Progenitor cell of endocrine pancreas (in vitro differentiated cells): ENCODE results near the gene DDX10. TPM values are rescaled to one million over a fixed set of nuclear protein-coding genes. Genes with fewer than 3 reads are reported as not detected.

Experiments used
- DNase-seq: peaks from one replicate; pipeline ENCODE4 v3.0.0; 2021; ENCODE audit warnings: low spot score; ENCODE audit not compliant: unreplicated experiment
- H3K27ac Mint-ChIP-seq: 2 replicates; pipeline ENCODE4 v1.8.0; 2021; ENCODE audit warnings: mild to moderate bottlenecking, moderate library complexity, mixed read lengths
- H3K27me3 Mint-ChIP-seq: 2 replicates; pipeline ENCODE4 v1.8.0; 2021; ENCODE audit warnings: mixed read lengths
- H3K36me3 Mint-ChIP-seq: 2 replicates; pipeline ENCODE4 v1.8.0; 2022; ENCODE audit warnings: mixed read lengths; ENCODE audit not compliant: insufficient read depth
- H3K4me1 Mint-ChIP-seq: 2 replicates; pipeline ENCODE4 v1.8.0; 2021; ENCODE audit warnings: low read depth, mixed read lengths
- H3K4me3 Mint-ChIP-seq: 2 replicates; pipeline ENCODE4 v1.8.0; 2021; ENCODE audit warnings: low read depth, mild to moderate bottlenecking, moderate library complexity, mixed read lengths
- H3K9me3 Mint-ChIP-seq: 2 replicates; pipeline ENCODE4 v1.8.0; 2021; ENCODE audit warnings: low read depth, mixed read lengths
- total RNA-seq: library from RNA; stranded (reverse); gene quantifications from 2 replicates; pipeline ENCODE4 v1.2.1, GENCODE V29; 2021
- TF ChIP-seq, protein P1 (sequence below): fragments of 200-600 bp; sonication (generic); IDR thresholded peaks from one replicate; pipeline ENCODE4 v1.5.0; 2021; ENCODE audit warnings: antibody characterized with exemption, mild to moderate bottlenecking; ENCODE audit not compliant: unreplicated experiment

Gene DDX10
- total RNA-seq, 1 donor from 2014 or later, result 31.9 TPM

DNA sequence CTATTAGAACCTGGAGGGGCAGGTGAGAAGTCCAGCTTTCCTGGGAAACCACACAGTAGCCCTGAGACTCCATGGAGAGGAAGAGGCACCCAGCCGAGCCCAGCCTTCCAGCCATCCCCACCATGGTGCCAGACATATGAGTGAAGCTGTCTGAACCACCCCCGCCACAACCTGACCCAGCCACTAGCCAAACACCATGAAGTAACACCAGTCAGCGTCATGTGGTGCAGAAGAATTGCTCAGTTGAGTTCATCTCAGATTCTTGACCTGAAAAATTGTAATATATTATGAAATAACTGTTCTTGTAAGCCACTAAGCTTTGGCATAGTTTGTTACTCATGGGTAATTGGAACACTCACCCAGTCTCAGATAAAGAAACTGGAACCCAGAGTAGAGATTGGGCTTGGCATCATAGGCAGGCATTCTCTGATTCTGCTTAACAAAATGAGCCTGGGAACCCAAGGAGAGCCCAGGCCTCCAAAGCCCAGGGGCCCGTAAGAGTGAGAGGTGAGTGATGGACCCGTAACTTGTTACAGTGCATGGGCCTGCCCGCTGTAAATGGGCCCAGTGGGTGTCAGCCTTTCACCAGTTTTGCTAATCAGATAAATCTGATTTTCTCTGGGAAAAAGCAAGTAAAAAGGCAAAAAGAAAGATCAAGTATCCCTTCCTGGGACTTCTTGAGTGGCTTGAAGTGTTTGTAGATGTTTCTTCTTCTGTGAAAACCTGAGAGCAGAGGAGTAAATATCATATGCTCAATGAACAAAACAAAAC lies 305.5 kb downstream of the DDX10 start:
- Mint-ChIP-seq H3K36me3 (no peaks in the 10 kb centered on the region), H3K4me3 (no peak overlapping the region), H3K27ac (no peak overlapping the region), H3K27me3 (peaks cover 16% of the 10 kb centered on the region), H3K4me1 (peaks cover 2% of the 10 kb centered on the region), H3K9me3 (no peaks in the 10 kb centered on the region)
- TF ChIP-seq, protein P1, sequence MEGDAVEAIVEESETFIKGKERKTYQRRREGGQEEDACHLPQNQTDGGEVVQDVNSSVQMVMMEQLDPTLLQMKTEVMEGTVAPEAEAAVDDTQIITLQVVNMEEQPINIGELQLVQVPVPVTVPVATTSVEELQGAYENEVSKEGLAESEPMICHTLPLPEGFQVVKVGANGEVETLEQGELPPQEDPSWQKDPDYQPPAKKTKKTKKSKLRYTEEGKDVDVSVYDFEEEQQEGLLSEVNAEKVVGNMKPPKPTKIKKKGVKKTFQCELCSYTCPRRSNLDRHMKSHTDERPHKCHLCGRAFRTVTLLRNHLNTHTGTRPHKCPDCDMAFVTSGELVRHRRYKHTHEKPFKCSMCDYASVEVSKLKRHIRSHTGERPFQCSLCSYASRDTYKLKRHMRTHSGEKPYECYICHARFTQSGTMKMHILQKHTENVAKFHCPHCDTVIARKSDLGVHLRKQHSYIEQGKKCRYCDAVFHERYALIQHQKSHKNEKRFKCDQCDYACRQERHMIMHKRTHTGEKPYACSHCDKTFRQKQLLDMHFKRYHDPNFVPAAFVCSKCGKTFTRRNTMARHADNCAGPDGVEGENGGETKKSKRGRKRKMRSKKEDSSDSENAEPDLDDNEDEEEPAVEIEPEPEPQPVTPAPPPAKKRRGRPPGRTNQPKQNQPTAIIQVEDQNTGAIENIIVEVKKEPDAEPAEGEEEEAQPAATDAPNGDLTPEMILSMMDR, result no peak
- DNase-seq, result no peak

DNA sequence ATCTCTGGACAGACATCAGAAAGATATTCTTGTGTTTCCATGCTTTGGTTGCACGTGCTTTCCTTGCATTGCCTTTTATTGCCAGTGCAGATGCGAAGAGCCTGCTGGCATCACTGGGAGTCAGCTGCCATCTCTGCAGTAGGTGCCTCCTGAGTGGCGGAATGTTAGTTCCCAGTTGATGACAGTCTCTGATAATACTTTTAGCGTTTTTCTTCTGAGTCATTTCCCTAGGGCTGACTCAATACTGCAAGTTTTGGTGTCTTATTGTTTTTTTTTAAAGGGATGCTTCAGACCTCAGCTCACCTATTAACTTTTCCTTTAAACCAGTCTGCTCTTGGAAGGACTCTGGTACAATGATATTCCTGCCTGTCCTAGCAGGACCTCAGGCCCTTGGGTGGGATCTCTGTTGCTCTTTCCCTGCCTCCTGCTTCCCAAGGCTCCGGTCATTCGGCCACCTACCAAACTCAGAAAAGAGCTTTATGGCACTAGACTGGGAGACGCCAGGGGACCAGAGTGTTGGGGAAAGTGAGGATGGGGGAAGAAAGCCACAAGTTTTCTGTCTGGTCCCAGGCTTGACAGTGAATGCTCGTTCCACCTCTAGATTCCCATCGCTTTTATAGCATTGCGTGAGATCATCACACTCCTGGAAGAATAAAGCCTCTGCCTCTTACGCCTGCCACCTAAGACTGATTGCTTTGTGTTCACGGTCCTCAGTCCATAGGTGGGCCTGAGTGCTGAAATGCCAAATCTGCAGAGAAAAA lies 308.7 kb downstream of the DDX10 start:
- TF ChIP-seq, protein P1, result no peak
- Mint-ChIP-seq H3K36me3 (no peaks in the 10 kb centered on the region), H3K27me3 (peaks cover 9% of the 10 kb centered on the region), H3K9me3 (no peaks in the 10 kb centered on the region), H3K4me1 (peaks cover 2% of the 10 kb centered on the region), H3K4me3 (no peak overlapping the region), H3K27ac (no peak overlapping the region)
- DNase-seq, result no peak

DNA sequence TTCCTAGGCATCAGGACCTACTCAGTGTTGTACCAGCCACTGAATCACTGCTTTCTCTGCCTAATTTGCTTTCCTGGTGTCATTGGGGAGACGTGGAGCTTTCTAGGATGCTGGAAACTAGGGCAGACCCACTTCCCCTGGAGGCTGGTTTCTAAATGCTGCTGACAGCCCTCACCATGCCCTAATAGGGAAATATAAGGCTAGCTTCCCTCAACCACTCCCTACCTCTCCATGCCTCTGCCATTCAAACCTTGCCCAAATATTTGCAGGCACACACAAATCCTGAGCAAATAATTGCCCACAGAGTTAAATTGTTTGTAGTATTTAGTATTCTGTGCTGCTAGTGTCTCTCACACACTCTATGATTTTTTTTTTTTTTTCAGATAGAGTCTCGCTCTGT lies 310.2 kb downstream of the DDX10 start:
- no peaks in the 10 kb centered on the region for H3K9me3 Mint-ChIP-seq
- no peak overlapping the region for H3K4me3 Mint-ChIP-seq
- peaks cover 2% of the 10 kb centered on the region for H3K4me1 Mint-ChIP-seq
- peaks cover 11% of the 10 kb centered on the region for H3K27me3 Mint-ChIP-seq
- DNase-seq, result no peak
- no peaks in the 10 kb centered on the region for H3K36me3 Mint-ChIP-seq
- TF ChIP-seq, protein P1, result no peak
- H3K27ac Mint-ChIP-seq, result no peak overlapping the region

DNA sequence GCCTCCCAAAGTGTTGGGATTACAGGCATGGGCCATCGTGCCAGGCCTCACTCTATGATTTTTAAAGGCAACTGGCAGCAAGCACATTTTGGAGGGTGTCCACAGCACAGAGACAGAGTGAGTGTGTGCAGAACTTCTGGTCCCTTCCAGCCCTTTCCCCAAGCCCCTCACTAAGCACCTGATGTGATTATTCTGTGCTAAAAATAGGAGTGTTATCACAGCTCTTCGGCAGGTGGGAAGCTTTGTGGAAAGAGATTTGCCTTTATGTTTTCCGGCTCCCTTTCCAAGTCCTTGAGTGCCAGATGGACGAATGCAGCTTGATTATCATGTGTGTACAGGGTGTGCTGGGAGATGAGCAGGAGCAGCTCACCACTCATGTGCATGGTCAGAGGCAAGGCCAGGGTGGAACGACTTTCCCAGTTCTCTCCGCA lies 310.8 kb downstream of the DDX10 start:
- Mint-ChIP-seq H3K4me1 (peaks cover 2% of the 10 kb centered on the region), H3K36me3 (no peaks in the 10 kb centered on the region), H3K27me3 (peaks cover 11% of the 10 kb centered on the region), H3K9me3 (no peaks in the 10 kb centered on the region), H3K27ac (peak overlapping the region; percentile 15), H3K4me3 (no peak overlapping the region)
- TF ChIP-seq, protein P1, result no peak
- DNase-seq, result no peak

DNA sequence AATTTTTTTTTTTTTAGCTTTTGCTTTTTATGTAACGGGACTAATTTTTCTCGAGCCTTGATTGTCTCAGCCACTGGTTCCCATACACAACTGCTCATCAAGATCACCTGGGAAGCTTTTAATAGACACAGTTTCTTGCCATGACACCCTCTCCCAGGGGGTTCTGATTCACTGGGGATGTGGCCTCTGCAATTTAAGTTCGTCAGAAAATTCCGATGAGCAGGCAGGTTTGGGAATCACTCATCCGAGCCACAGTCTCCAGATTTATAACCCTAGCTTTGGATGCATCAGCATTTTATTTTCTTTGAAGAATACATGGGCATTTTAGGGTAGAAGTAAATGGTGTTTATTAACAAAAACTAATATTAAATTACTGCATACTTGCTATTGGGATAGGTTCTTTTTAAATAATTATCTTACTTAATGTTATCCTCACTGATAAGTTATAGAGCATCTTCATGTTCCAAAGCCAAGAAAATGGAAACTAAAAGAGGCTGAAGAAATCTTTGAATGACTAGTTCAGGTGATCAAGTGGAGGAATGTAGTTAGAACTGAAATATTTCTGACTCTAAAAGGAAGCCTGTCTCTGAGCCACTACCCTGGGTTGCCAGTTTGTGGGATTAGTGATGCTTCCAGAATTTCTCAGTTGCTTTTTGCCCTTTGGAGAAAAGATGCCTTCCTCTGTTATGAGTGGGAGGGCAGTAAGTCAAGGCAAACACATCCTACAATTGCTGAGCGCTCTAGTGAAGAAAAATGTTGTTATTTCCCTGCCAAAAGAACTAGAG lies 319.0 kb downstream of the DDX10 start:
- Mint-ChIP-seq H3K27ac (no peak overlapping the region), H3K4me1 (no peaks in the 10 kb centered on the region), H3K4me3 (no peak overlapping the region), H3K27me3 (peaks cover 2% of the 10 kb centered on the region), H3K36me3 (no peaks in the 10 kb centered on the region), H3K9me3 (no peaks in the 10 kb centered on the region)
- TF ChIP-seq, protein P1, result no peak
- no peak for DNase-seq
